Measurements from ENCODE around the gene LRRC7.

Gene LRRC7

GRCh38 chr1:69661686-69662085 is 94.0 kb downstream of the LRRC7 start:
- H3K9ac ChIP-seq (ENCODE audit: low read depth, low read length, poor library complexity), result no peak overlapping the region
- H3K14ac ChIP-seq (ENCODE audit: low read length), result no peak overlapping the region
- no peak overlapping the region for H2BK5ac ChIP-seq (ENCODE audit: low read length)
- H3K4me2 ChIP-seq (ENCODE audit: insufficient read depth, low read length, poor library complexity, severe bottlenecking), result no peak overlapping the region
- no peak overlapping the region for H4K91ac ChIP-seq (ENCODE audit: low read depth, low read length, poor library complexity)
- no peak overlapping the region for H4K8ac ChIP-seq (ENCODE audit: low read depth, low read length)
- no peak overlapping the region for H3K23ac ChIP-seq (ENCODE audit: low read depth, low read length, poor library complexity)
- DNase-seq (ENCODE audit: low spot score), result no peak
- no peaks in the 10 kb centered on the region for H3K4me1 ChIP-seq (ENCODE audit: control insufficient read depth in 2 of 2, insufficient read depth in 1 of 2, low read depth in 1 of 2, low read length in 2 of 2)
- H3K4ac ChIP-seq (ENCODE audit: low read length), result no peak overlapping the region
- no peak overlapping the region for H2BK12ac ChIP-seq (ENCODE audit: low read length)
- no peak overlapping the region for H2AFZ ChIP-seq (ENCODE audit: low read length)
- no peak overlapping the region for H3K18ac ChIP-seq (ENCODE audit: low read length)
- WGBS, 2 donors (ENCODE audit: extremely low coverage in 2 of 2, insufficient read length in 2 of 2, insufficient replicate concordance in 1 of 2), result no CpG with 5 or more reads among the region's 1 CpG
- H3K4me3 ChIP-seq (ENCODE audit: low read length in 2 of 2), result no peak overlapping the region
- no peak overlapping the region for H2AK5ac ChIP-seq (ENCODE audit: low read depth, low read length)
- no peaks in the 10 kb centered on the region for H3K36me3 ChIP-seq (replicated peaks in 1 of 2; ENCODE audit: control insufficient read depth in 2 of 2, insufficient read depth in 2 of 2, low read length in 2 of 2)
- H2BK15ac ChIP-seq (ENCODE audit: low read length), result no peak overlapping the region
- no peaks in the 10 kb centered on the region for H3K27me3 ChIP-seq (ENCODE audit: control insufficient read depth in 3 of 3, insufficient read depth in 3 of 3, low read depth in 1 of 3, low read length in 3 of 3)
- no peaks in the 10 kb centered on the region for H3K9me3 ChIP-seq (replicated peaks in 1 of 2; ENCODE audit: control insufficient read depth in 2 of 2, insufficient read depth in 1 of 2, low read depth in 1 of 2, low read length in 2 of 2)
- no peak overlapping the region for H2BK120ac ChIP-seq (ENCODE audit: low read depth, low read length)
- no peaks in the 10 kb centered on the region for H3K79me1 ChIP-seq (ENCODE audit: low read depth, low read length)
- H3K27ac ChIP-seq (replicated peaks; ENCODE audit: low read length), result no peak overlapping the region

GRCh38 chr1:69662321-69662720 is 94.6 kb downstream of the LRRC7 start:
- no peak overlapping the region for H3K14ac ChIP-seq (ENCODE audit: low read length)
- no peaks in the 10 kb centered on the region for H3K27me3 ChIP-seq (ENCODE audit: control insufficient read depth in 3 of 3, insufficient read depth in 3 of 3, low read depth in 1 of 3, low read length in 3 of 3)
- no peak for DNase-seq (ENCODE audit: low spot score)
- WGBS, 2 donors (ENCODE audit: extremely low coverage in 2 of 2, insufficient read length in 2 of 2, insufficient replicate concordance in 1 of 2), result no CpG with 5 or more reads among the region's 2 CpGs
- no peak overlapping the region for H3K23ac ChIP-seq (ENCODE audit: low read depth, low read length, poor library complexity)
- no peak overlapping the region for H3K18ac ChIP-seq (ENCODE audit: low read length)
- H3K4me2 ChIP-seq (ENCODE audit: insufficient read depth, low read length, poor library complexity, severe bottlenecking), result no peak overlapping the region
- no peaks in the 10 kb centered on the region for H3K9me3 ChIP-seq (replicated peaks in 1 of 2; ENCODE audit: control insufficient read depth in 2 of 2, insufficient read depth in 1 of 2, low read depth in 1 of 2, low read length in 2 of 2)
- no peak overlapping the region for H3K27ac ChIP-seq (replicated peaks; ENCODE audit: low read length)
- no peak overlapping the region for H4K91ac ChIP-seq (ENCODE audit: low read depth, low read length, poor library complexity)
- H3K4me3 ChIP-seq (ENCODE audit: low read length in 2 of 2), result no peak overlapping the region
- H2BK12ac ChIP-seq (ENCODE audit: low read length), result no peak overlapping the region
- H2BK5ac ChIP-seq (ENCODE audit: low read length), result no peak overlapping the region
- H3K4me1 ChIP-seq (ENCODE audit: control insufficient read depth in 2 of 2, insufficient read depth in 1 of 2, low read depth in 1 of 2, low read length in 2 of 2), result no peaks in the 10 kb centered on the region
- H2BK120ac ChIP-seq (ENCODE audit: low read depth, low read length), result no peak overlapping the region
- H3K36me3 ChIP-seq (replicated peaks in 1 of 2; ENCODE audit: control insufficient read depth in 2 of 2, insufficient read depth in 2 of 2, low read length in 2 of 2), result no peaks in the 10 kb centered on the region
- no peak overlapping the region for H3K4ac ChIP-seq (ENCODE audit: low read length)
- no peak overlapping the region for H2AK5ac ChIP-seq (ENCODE audit: low read depth, low read length)
- no peak overlapping the region for H3K9ac ChIP-seq (ENCODE audit: low read depth, low read length, poor library complexity)
- no peaks in the 10 kb centered on the region for H3K79me1 ChIP-seq (ENCODE audit: low read depth, low read length)
- H2AFZ ChIP-seq (ENCODE audit: low read length), result no peak overlapping the region
- H4K8ac ChIP-seq (ENCODE audit: low read depth, low read length), result no peak overlapping the region
- no peak overlapping the region for H2BK15ac ChIP-seq (ENCODE audit: low read length)

- H4K8ac ChIP-seq (ENCODE audit: low read depth, low read length), result no peak overlapping the region
- H3K27ac ChIP-seq (replicated peaks; ENCODE audit: low read length), result no peak overlapping the region
- WGBS, 2 donors (ENCODE audit: extremely low coverage in 2 of 2, insufficient read length in 2 of 2, insufficient replicate concordance in 1 of 2), result no CpG with 5 or more reads among the region's 7 CpGs
- no peaks in the 10 kb centered on the region for H3K9me3 ChIP-seq (replicated peaks in 1 of 2; ENCODE audit: control insufficient read depth in 2 of 2, insufficient read depth in 1 of 2, low read depth in 1 of 2, low read length in 2 of 2)
- H3K36me3 ChIP-seq (replicated peaks in 1 of 2; ENCODE audit: control insufficient read depth in 2 of 2, insufficient read depth in 2 of 2, low read length in 2 of 2), result no peaks in the 10 kb centered on the region
- H2BK15ac ChIP-seq (ENCODE audit: low read length), result no peak overlapping the region
- H3K4me2 ChIP-seq (ENCODE audit: insufficient read depth, low read length, poor library complexity, severe bottlenecking), result no peak overlapping the region
- H3K18ac ChIP-seq (ENCODE audit: low read length), result peak overlapping the region; percentile 35
- no peak overlapping the region for H2BK12ac ChIP-seq (ENCODE audit: low read length)
- H4K91ac ChIP-seq (ENCODE audit: low read depth, low read length, poor library complexity), result no peak overlapping the region
- no peaks in the 10 kb centered on the region for H3K4me1 ChIP-seq (ENCODE audit: control insufficient read depth in 2 of 2, insufficient read depth in 1 of 2, low read depth in 1 of 2, low read length in 2 of 2)
- H3K23ac ChIP-seq (ENCODE audit: low read depth, low read length, poor library complexity), result no peak overlapping the region
- H2AFZ ChIP-seq (ENCODE audit: low read length), result no peak overlapping the region
- no peak for DNase-seq (ENCODE audit: low spot score)
- no peak overlapping the region for H3K9ac ChIP-seq (ENCODE audit: low read depth, low read length, poor library complexity)
- no peaks in the 10 kb centered on the region for H3K27me3 ChIP-seq (ENCODE audit: control insufficient read depth in 3 of 3, insufficient read depth in 3 of 3, low read depth in 1 of 3, low read length in 3 of 3)
- H2BK120ac ChIP-seq (ENCODE audit: low read depth, low read length), result no peak overlapping the region
- no peak overlapping the region for H3K4me3 ChIP-seq (ENCODE audit: low read length in 2 of 2)
- H3K79me1 ChIP-seq (ENCODE audit: low read depth, low read length), result no peaks in the 10 kb centered on the region
- no peak overlapping the region for H2BK5ac ChIP-seq (ENCODE audit: low read length)
- no peak overlapping the region for H3K4ac ChIP-seq (ENCODE audit: low read length)
- no peak overlapping the region for H2AK5ac ChIP-seq (ENCODE audit: low read depth, low read length)
- no peak overlapping the region for H3K14ac ChIP-seq (ENCODE audit: low read length)
These were observed 103.8 kb downstream of the LRRC7 start for GRCh38 chr1:69671363-69672010.

- H3K27ac ChIP-seq (replicated peaks; ENCODE audit: low read length), result no peak overlapping the region
- no CpG with 5 or more reads among the region's 1 CpG for WGBS, 2 donors (ENCODE audit: extremely low coverage in 2 of 2, insufficient read length in 2 of 2, insufficient replicate concordance in 1 of 2)
- no peak overlapping the region for H2AFZ ChIP-seq (ENCODE audit: low read length)
- no peak overlapping the region for H3K18ac ChIP-seq (ENCODE audit: low read length)
- H2BK5ac ChIP-seq (ENCODE audit: low read length), result no peak overlapping the region
- H2BK15ac ChIP-seq (ENCODE audit: low read length), result no peak overlapping the region
- no peaks in the 10 kb centered on the region for H3K36me3 ChIP-seq (replicated peaks in 1 of 2; ENCODE audit: control insufficient read depth in 2 of 2, insufficient read depth in 2 of 2, low read length in 2 of 2)
- H3K79me1 ChIP-seq (ENCODE audit: low read depth, low read length), result no peaks in the 10 kb centered on the region
- no peak overlapping the region for H4K91ac ChIP-seq (ENCODE audit: low read depth, low read length, poor library complexity)
- H3K14ac ChIP-seq (ENCODE audit: low read length), result no peak overlapping the region
- H3K4me2 ChIP-seq (ENCODE audit: insufficient read depth, low read length, poor library complexity, severe bottlenecking), result no peak overlapping the region
- no peaks in the 10 kb centered on the region for H3K27me3 ChIP-seq (ENCODE audit: control insufficient read depth in 3 of 3, insufficient read depth in 3 of 3, low read depth in 1 of 3, low read length in 3 of 3)
- no peak overlapping the region for H3K4me3 ChIP-seq (ENCODE audit: low read length in 2 of 2)
- H3K4me1 ChIP-seq (ENCODE audit: control insufficient read depth in 2 of 2, insufficient read depth in 1 of 2, low read depth in 1 of 2, low read length in 2 of 2), result no peaks in the 10 kb centered on the region
- no peaks in the 10 kb centered on the region for H3K9me3 ChIP-seq (replicated peaks in 1 of 2; ENCODE audit: control insufficient read depth in 2 of 2, insufficient read depth in 1 of 2, low read depth in 1 of 2, low read length in 2 of 2)
- no peak overlapping the region for H3K23ac ChIP-seq (ENCODE audit: low read depth, low read length, poor library complexity)
- H4K8ac ChIP-seq (ENCODE audit: low read depth, low read length), result no peak overlapping the region
- H2BK12ac ChIP-seq (ENCODE audit: low read length), result no peak overlapping the region
- H3K9ac ChIP-seq (ENCODE audit: low read depth, low read length, poor library complexity), result no peak overlapping the region
- no peak for DNase-seq (ENCODE audit: low spot score)
- H2AK5ac ChIP-seq (ENCODE audit: low read depth, low read length), result no peak overlapping the region
- no peak overlapping the region for H3K4ac ChIP-seq (ENCODE audit: low read length)
- H2BK120ac ChIP-seq (ENCODE audit: low read depth, low read length), result no peak overlapping the region
These were observed 105.6 kb downstream of the LRRC7 start for GRCh38 chr1:69673321-69673720.

All from neuronal stem cell (in vitro differentiated cells).